GM21576 (cell line): Measurements from ENCODE around the gene VCAN.
A peak's percentile ranks its signal among the peaks of the same experiment; 100 is the strongest.

Experiments
- ATAC-seq: cut with Tn5 transposase; IDR thresholded peaks from one replicate; pipeline ENCODE4 v1.9.1; 2021; ENCODE audit warnings: mild to moderate bottlenecking, moderate library complexity; ENCODE audit not compliant: unreplicated experiment

The VCAN gene

GRCh38 chr5:83494087-83494620, 22.6 kb downstream of the VCAN start:
- ATAC-seq = no peak

DNA sequence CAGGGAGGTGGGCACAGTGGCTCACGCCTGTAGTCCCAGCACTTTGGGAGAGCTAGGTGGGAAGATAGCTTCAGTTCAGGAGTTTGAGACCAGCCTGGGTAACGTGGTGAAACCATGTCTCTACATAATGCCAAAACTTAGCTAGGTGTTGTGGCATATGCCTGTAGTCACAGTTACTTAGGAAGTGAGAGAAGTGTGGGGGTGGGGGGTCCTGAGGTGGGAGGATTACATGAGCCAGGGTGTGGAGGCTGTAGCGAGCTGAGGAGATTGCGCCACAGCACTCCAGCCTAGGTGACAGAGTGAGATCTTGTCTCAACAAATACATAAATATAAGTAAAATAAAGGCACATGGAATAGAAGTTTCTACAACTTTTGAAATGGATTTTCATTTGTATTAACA, 23.1 kb downstream of the VCAN start:
- no peak for ATAC-seq

DNA sequence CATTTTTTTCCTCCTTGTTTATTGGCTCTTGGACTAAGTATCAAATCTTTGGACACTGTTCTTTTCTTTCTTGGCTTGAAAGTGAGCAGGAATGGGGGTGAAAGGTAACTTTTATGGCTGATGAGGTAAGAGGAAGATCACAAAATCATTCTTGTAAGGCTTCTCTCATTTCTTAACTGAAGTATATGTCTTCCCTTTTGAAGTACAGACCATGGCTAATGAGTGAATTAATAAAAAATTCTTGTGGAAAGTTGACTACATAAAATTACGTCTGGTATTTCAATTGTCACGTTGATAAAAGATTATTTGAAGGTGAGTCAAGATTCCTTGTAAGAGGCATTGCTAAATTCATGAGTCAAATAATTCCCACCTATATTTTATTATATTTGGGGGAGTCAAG, 25.1 kb downstream of the VCAN start:
- no peak for ATAC-seq

DNA sequence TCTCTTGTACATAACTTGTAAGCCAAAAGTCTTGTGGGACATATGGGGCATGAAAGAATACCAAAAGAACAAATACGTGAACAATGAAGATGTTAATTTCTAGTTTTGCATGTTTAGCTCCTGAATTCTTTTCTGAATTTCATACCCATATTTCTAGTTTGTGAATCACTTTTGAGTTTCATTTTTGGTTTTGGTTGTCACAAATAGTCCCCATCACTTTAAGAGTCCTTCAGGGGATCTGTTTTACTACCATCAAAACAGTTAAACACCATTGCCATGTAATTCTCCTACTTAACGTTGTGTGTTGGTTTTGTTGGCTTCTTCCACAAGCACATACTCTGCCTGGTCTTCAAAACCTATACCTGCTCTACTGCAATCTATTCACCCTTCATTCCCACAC, 27.0 kb downstream of the VCAN start:
- no peak for ATAC-seq

- ATAC-seq = no peak
Observed at GRCh38 chr5:83503662-83504061, 32.1 kb downstream of the VCAN start.

- no peak for ATAC-seq
Observed at GRCh38 chr5:83507431-83507830, 35.9 kb downstream of the VCAN start.

GRCh38 chr5:83509540-83509939, 38.0 kb downstream of the VCAN start:
- ATAC-seq = no peak

DNA sequence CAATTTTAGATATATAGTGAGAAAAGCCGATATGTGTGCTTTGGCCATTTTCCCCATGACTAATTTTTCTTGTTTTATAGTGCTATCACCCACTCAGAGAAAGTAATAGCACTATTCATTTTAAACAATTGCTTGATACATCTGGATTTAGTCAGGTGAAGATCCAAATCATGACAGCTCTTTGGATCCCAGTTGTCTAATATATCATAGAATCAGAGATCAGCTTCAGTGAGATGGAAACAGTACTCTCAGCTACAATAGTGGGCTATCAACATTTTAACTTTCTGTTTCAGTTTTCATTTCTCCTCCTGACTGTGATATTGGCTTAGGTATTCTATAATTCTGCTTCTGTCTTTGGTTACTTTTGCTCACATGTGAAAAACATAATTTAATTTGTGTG, 38.7 kb downstream of the VCAN start:
- peak; percentile 87 for ATAC-seq

DNA sequence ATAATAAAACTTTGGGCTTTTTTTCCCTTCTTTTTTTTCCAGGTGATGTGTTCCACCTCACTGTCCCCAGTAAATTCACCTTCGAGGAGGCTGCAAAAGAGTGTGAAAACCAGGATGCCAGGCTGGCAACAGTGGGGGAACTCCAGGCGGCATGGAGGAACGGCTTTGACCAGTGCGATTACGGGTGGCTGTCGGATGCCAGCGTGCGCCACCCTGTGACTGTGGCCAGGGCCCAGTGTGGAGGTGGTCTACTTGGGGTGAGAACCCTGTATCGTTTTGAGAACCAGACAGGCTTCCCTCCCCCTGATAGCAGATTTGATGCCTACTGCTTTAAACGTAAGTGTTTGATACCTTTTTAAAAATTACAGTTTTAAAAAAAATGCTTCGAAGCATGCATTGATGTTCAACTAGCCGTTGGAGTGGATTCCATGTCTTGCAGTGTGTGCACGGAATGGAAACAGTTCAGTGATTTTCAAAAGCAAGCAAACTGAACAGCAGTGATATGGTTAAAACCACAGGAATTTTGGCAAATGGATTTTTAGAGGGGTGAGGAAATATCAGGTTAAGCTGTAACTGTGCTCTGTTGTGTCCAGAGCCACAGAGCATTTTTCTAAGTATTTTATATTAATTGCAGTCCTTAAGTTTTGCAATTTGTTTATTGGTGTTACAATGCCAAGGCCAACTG, 40.7 kb downstream of the VCAN start:
- no peak for ATAC-seq

DNA sequence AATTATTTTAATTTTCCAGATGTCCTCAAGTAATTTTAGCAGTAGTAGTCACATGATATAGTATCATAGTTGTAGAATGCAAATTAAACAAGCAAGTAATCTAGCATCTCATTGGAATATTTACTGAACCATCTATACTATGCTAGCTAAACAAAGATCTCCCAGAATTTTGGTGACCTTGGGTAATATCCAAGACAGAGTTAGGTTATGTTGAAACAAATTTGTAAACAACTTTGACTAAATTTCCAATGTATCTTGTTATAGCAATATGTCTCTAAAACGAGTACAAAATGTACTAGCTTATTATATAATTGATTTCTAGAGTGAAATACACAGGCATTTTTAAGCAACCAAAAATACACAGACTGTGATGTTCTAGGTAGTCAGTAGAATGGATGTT, 41.5 kb downstream of the VCAN start:
- ATAC-seq = no peak

DNA sequence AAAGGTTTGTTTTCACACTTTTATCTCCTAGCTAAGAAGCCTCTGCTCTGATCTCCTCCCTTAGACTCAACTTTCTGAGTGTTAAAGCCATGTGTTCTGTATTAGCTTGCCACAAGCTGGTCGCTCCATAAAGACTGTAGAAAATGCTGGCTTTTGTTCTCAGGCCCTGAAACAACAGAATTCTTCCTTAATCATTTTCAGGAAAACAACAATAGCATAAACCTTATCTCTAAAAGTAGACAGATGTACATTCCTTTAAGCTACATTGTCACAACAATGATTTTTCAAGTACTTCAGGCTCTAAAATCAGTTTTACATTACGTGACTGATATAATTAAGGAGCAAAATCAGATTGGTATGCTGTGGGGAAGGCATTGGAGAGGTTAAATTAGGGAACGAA, 41.9 kb downstream of the VCAN start:
- ATAC-seq = no peak

GRCh38 chr5:83516377-83516776, 44.8 kb downstream of the VCAN start:
- no peak for ATAC-seq

- ATAC-seq = no peak
Observed at GRCh38 chr5:83517072-83517687, 45.6 kb downstream of the VCAN start.

DNA sequence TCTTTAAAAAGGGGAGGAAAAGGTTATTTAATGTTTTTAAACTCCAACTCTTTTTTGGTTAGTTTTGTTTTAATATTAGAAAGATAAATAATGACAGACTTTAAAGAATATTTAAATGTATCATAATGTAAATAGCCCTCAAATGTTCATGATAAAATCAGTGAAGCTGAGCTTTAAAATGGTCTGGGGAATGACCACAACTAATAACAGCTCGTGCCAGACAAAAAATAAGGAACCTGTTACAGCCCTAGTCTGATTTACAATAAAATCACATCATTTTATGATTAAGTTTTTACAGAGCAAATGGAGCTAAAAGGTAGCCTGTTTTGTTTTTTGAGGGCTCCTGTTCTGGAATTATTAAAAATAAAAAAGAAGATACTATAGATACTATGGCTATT, 46.1 kb downstream of the VCAN start:
- ATAC-seq = no peak

DNA sequence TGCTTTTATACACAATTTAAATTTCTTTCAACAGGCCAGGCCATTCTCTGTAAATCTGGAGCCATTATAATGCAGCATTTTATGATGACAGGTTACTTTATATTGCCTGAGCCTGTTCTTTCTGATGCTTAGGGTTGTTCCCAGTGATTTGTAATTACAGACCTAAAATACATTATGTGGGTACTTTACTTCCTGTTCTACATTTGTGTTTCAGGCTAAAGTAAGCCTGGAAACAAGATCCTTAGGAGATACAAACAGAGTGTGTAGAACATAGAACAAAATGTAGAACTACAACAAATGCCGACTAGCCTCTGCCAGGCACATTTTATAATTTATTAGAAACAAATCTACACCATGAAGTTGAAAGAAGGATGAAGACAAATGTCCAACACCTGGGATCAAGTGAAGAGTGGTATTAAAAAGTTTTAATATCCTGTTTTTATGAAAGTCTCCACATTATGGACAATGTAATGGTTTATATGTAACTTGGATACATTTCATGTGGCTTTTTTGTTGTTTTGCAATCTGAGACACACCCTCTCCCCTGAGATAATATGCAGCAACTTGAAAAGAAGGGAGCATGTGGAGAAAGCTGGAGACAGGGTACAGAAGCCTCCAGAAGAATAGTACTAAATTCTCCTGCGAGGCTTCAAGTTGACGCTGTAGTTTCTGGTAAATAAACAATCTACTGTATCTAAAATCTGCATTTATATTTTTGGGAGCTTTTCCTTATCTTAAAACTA, 46.9 kb downstream of the VCAN start:
- ATAC-seq = no peak

- no peak for ATAC-seq
Observed at GRCh38 chr5:83522446-83522845, 50.9 kb downstream of the VCAN start.

DNA sequence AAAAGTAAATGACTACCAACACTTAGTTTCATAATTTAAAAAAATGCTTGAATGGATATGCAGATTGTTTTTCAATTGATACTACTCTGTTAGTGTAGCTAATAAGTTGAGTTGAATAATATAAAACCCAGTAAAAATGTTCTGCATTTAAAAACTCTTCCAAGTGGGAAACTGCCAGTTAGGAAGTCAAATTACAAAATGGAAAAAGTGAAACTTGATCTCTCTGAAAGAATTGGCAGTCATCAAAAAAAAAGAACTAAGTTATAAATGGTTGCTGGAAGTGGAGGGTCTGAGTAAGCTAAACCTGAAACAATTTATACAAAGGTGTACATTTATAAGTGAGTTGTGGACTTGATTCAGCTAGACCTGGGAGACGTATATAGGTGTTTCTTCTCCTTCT, 52.4 kb downstream of the VCAN start:
- no peak for ATAC-seq

GRCh38 chr5:83524345-83524744, 52.8 kb downstream of the VCAN start:
- no peak for ATAC-seq

- no peak for ATAC-seq
Observed at GRCh38 chr5:83524991-83525390, 53.4 kb downstream of the VCAN start.

DNA sequence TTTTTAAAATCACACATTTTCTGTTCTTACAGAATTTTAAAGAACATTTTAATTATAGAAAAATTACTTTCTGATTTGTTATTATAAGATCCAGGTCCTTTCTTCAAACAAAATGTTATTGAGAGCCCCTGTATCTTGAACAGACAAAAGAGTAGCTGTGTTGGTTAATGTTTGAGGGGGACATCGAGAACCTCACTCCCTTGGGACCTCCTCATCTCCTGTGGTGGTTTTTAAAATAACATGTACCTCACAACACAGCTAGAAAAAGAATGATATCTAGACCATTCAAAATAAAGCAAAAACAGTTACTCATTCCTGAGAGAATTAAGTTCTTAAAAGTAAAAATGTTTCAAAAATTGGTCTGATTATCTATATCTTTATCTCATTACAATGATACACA, 54.7 kb downstream of the VCAN start:
- no peak for ATAC-seq

DNA sequence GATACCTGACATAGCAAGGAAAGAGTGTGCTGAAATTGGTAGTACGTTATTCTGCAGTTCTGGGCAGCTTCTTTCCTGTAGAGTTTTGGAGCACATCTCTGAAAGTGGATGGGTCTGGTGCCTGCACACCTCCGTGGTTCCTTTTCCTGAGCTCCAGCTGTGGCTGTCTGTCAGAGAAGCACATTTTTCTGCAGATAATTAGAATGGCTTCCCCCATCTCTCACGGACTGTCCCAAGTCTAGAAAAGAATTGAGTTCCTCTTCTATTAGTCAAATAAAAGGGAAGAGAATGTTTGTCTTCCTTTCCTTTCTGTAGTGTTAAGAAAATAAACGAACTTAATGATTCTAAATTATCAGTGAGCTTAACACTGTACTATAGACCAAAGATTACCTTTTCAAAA, 55.7 kb downstream of the VCAN start:
- no peak for ATAC-seq
